Pancreas (tissue), 10 donors: ENCODE results near the gene AMMECR1. TPM values are rescaled to one million over a fixed set of nuclear protein-coding genes. Genes with fewer than 3 reads are reported as not detected.
A peak's percentile ranks its signal among the peaks of the same experiment; 100 is the strongest.
"Not testable (repeated sequence)": the region's sequence is repeated elsewhere in the genome, so short reads cannot be mapped to it uniquely, and the experiment has no call there.

Experiments used
- ATAC-seq, 4 donors: fragments of 200-7000 bp; cut with Tn5 transposase; one replicate each; pipeline versions ENCODE4 v1.8.0 to v1.9.1; 2020; ENCODE audit warnings: mild to moderate bottlenecking in 4 of 4, moderate library complexity in 4 of 4
- DNase-seq, 6 donors: peaks; one replicate each; pipeline ENCODE4 v3.0.0-alpha.2; 2020
- FAIRE-seq: peaks from 2 replicates; lab custom pipeline; 2012; peaks lifted over from hg19 to GRCh38; lab: Jason Lieb, UNC
- H3K27ac ChIP-seq, 4 donors: fragments of 200-600 bp; sonication (generic); 1 replicate in 3 of 4; 2 replicates in 1 of 4; pipeline versions ENCODE4 v1.5.0 to v1.8.0; 2020
- H3K27me3 ChIP-seq, 4 donors: fragments of 200-600 bp; one replicate each; pipeline ENCODE4 v1.8.0; 2021
- H3K36me3 ChIP-seq, 3 donors: fragments of 200-600 bp; sonication (generic) in 1 of 3; one replicate each; pipeline versions ENCODE4 v1.5.0 to v1.8.0; 2020 to 2021
- H3K4me1 ChIP-seq, 3 donors: fragments of 200-600 bp; one replicate each; pipeline ENCODE4 v1.8.0; 2021
- H3K4me3 ChIP-seq, 4 donors: fragments of 200-600 bp; sonication (generic) in 2 of 4; one replicate each; pipeline versions ENCODE4 v1.5.0 to v1.8.0; 2020 to 2021
- H3K9me3 ChIP-seq, 4 donors: fragments of 200-600 bp; one replicate each; pipeline ENCODE4 v1.8.0; 2021
- CTCF ChIP-seq, 4 donors: fragments of 200-600 bp; sonication (generic) in 3 of 4; IDR thresholded peaks; one replicate each; pipeline versions ENCODE4 v1.5.0 to v1.8.0; 2021; ENCODE audit warnings: antibody characterized with exemption in 4 of 4
- WGBS, 2 donors: extraction: QIAGEN DNeasy Blood & Tissue Kit; methylation state at CpG; one replicate each; pipeline ENCODE4 v1.1.7; 2013; 5-methylcytosine and 5-hydroxymethylcytosine counted together
- intact Hi-C, 3 donors: fragments of 100-400 bp; cut with DNase I; formaldehyde crosslinking; loops; one replicate each; pipeline versions ENCODE4 v1.11.1 to v1.14.2; 2022
- polyA plus RNA-seq, 2 donors: library from polyadenylated mRNA; stranded (reverse); fragments of 200-250 nt; gene quantifications; one replicate each; pipeline ENCODE4 v1.2.3, GENCODE V29; 2013
- total RNA-seq, 6 donors: library from RNA; stranded (reverse); fragmentation: NEBNext Ultra II Directional in 4 of 6; extraction: Animal tissue kit (Norgen Biotek cat#: 25700) in 4 of 6; gene quantifications; one replicate each; pipeline versions ENCODE4 v1.2.1 to v1.2.4, GENCODE V29; 2021 to 2023
- donor health status: healthy with polysubstance abuse.
- donor health status: DM: no; HTN: no; CAD: no; lungs with moderate emphysema.
- donor health status: DM: no; HTN: no; CAD: no.
- donor health status: control.
- donor health status: control.
- donor health status: Bipolar disorder and iron deficiency.
- donor health status: DM: yes; HTN: yes; CAD: no.
- donor health status: DM: no; HTN: no; CAD: no.
- donor health status: DM: no; HTN: no; CAD: no.
- donor health status: DM: yes; HTN: yes; CAD: no.

Gene AMMECR1
- total and polyA plus RNA-seq, 8 donors = 1.4 to 4.1 (median 1.9) TPM

- FAIRE-seq (no peak), ATAC-seq (no peak), DNase-seq (no peak)
- intact Hi-C loops = loop anchor here (5.0 to 10.0 kb wide), 2 partner anchors 247 to 255 kb away; no protein-coding TSS in a partner anchor
- no peaks in the 10 kb centered on the region for H3K27me3 ChIP-seq
- no peaks in the 10 kb centered on the region for H3K36me3 ChIP-seq
- H3K9me3 ChIP-seq = no peaks in the 10 kb centered on the region
- H3K4me3 ChIP-seq = no peak overlapping the region
- TF ChIP-seq CTCF (IDR thresholded peaks at IDR 0.05) = no peak
- no peaks in the 10 kb centered on the region for H3K4me1 ChIP-seq
- no peak overlapping the region for H3K27ac ChIP-seq
- 50 to 74% methylated on average over 2 of the region's 2 CpGs for WGBS, 2 donors
Observed at GRCh38 chrX:110159865-110160264, 158.0 kb downstream of the AMMECR1 start.

GRCh38 chrX:110159235-110159634 lies 158.7 kb downstream of the AMMECR1 start:
- Histone ChIP-seq H3K27me3 (no peaks in the 10 kb centered on the region), H3K27ac (no peak overlapping the region), H3K4me3 (no peak overlapping the region), H3K9me3 (no peaks in the 10 kb centered on the region), H3K36me3 (no peaks in the 10 kb centered on the region), H3K4me1 (no peaks in the 10 kb centered on the region)
- no peak for DNase-seq
- 65 to 88% methylated on average over 7 of the region's 7 CpGs for WGBS, 2 donors
- no peak for TF ChIP-seq CTCF (IDR thresholded peaks at IDR 0.05)
- no peak for FAIRE-seq
- no peak for ATAC-seq
- intact Hi-C loops = loop anchor here in 1 of 3 donors (5.0 kb wide), 1 partner anchor 248 kb away; no protein-coding TSS in a partner anchor

GRCh38 chrX:110157444-110157843 lies 160.4 kb downstream of the AMMECR1 start:
- no peaks in the 10 kb centered on the region for H3K27me3 ChIP-seq

GRCh38 chrX:110156167-110156754 lies 161.6 kb downstream of the AMMECR1 start:
- DNase-seq (no peak), ATAC-seq (peak in 2 of 4 donors; percentile 19 to 32), FAIRE-seq (peak; percentile 93)
- Histone ChIP-seq H3K9me3 (no peaks in the 10 kb centered on the region), H3K27me3 (no peaks in the 10 kb centered on the region), H3K4me1 (no peaks in the 10 kb centered on the region), H3K27ac (no peak overlapping the region), H3K4me3 (no peak overlapping the region), H3K36me3 (no peaks in the 10 kb centered on the region)
- WGBS, 2 donors = 49 to 61% methylated on average over 6 of the region's 6 CpGs
- TF ChIP-seq CTCF (IDR thresholded peaks at IDR 0.05) = peak; percentile 42 to 64 (median 57)
- intact Hi-C loops = loop anchor here in 1 of 3 donors (5.0 kb wide), 1 partner anchor 251 kb away; no protein-coding TSS in a partner anchor

More at GRCh38 chrX:110157444-110157843, 160.4 kb downstream of the AMMECR1 start:
- H3K4me1 ChIP-seq = no peaks in the 10 kb centered on the region
- H3K36me3 ChIP-seq = no peaks in the 10 kb centered on the region
- FAIRE-seq = no peak
- no peak overlapping the region for H3K27ac ChIP-seq
- no peak overlapping the region for H3K4me3 ChIP-seq
- intact Hi-C loops = loop anchor here in 1 of 3 donors (5.0 kb wide), 1 partner anchor 250 kb away; no protein-coding TSS in a partner anchor
- ATAC-seq = no peak
- no peak for TF ChIP-seq CTCF (IDR thresholded peaks at IDR 0.05)
- DNase-seq = no peak
- 56 to 70% methylated on average over 1 of the region's 1 CpG for WGBS, 2 donors
- H3K9me3 ChIP-seq = no peaks in the 10 kb centered on the region

GRCh38 chrX:110155759-110156158 lies 162.1 kb downstream of the AMMECR1 start:
- H3K27ac ChIP-seq = no peak overlapping the region
- H3K27me3 ChIP-seq = no peaks in the 10 kb centered on the region
- TF ChIP-seq CTCF (IDR thresholded peaks at IDR 0.05) = no peak
- no peak overlapping the region for H3K4me3 ChIP-seq
- FAIRE-seq (no peak), DNase-seq (no peak), ATAC-seq (no peak)
- H3K9me3 ChIP-seq = no peaks in the 10 kb centered on the region
- no peaks in the 10 kb centered on the region for H3K4me1 ChIP-seq
- intact Hi-C loops = loop anchor here in 1 of 3 donors (5.0 kb wide), 1 partner anchor 252 kb away; no protein-coding TSS in a partner anchor
- no peaks in the 10 kb centered on the region for H3K36me3 ChIP-seq
- WGBS, 2 donors = 39 to 64% methylated on average over 1 of the region's 1 CpG

- H3K36me3 ChIP-seq, H3K27ac ChIP-seq, FAIRE-seq, H3K9me3 ChIP-seq, H3K27me3 ChIP-seq, intact Hi-C loops, ATAC-seq, H3K4me1 ChIP-seq, DNase-seq, H3K4me3 ChIP-seq: not testable (repeated sequence)
- WGBS, 2 donors = 66 to 81% methylated on average over 5 of the region's 5 CpGs
Observed at GRCh38 chrX:110154328-110154727, 163.6 kb downstream of the AMMECR1 start.
